K562 (cell line): ENCODE results near the gene SERTAD3. TPM values are rescaled to one million over a fixed set of nuclear protein-coding genes. Genes with fewer than 3 reads are reported as not detected.

Source experiments
- HNRNPH1 ChIP-seq: fragments of 200-400 bp; formaldehyde crosslinking; optimal IDR thresholded peaks from 2 replicates; pipeline ENCODE3; 2017; ENCODE audit warnings: low read depth, mild to moderate bottlenecking, low read length, moderate library complexity
- MNT ChIP-seq, 2 experiments: fragments of 450-650 bp; conservative IDR thresholded peaks; 2 replicates each; pipeline ENCODE4 v1.6.1; 2017; ENCODE audit warnings: mild to moderate bottlenecking in 2 of 2, moderate library complexity in 2 of 2
- NR4A1 ChIP-seq, 2 experiments: fragments of 250-450 bp in 1 of 2; fragments of 450-650 bp in 1 of 2; sonication (Bioruptor Pico) in 1 of 2; IDR thresholded peaks; 2 replicates each; pipeline versions ENCODE4 v1.4.0 to v1.6.1; 2016 to 2020; ENCODE audit warnings: mild to moderate bottlenecking in 2 of 2, missing compliant biosample characterization in 1 of 2, missing genetic modification characterization in 1 of 2, moderate library complexity in 1 of 2
- RHOXF2B ChIP-seq: fragments of 250-450 bp; sonication (Bioruptor Pico); conservative IDR thresholded peaks from 2 replicates; pipeline ENCODE4 v1.5.1; 2021
- SAFB2 ChIP-seq: fragments of 200-400 bp; formaldehyde crosslinking; IDR thresholded peaks from 2 replicates; pipeline ENCODE4 v1.6.1; 2018; ENCODE audit warnings: borderline replicate concordance, low read length, low read depth, moderate library complexity; ENCODE audit not compliant: severe bottlenecking
- SAP30 ChIP-seq: fragments of 200-600 bp; sonication (generic); IDR thresholded peaks from 2 replicates; pipeline ENCODE4 v1.6.1; 2012; ENCODE audit warnings: borderline replicate concordance, low read depth, mild to moderate bottlenecking, moderate library complexity, low read length, control low read depth, inconsistent platforms; ENCODE audit not compliant: insufficient read depth, poor library complexity, severe bottlenecking
- SRSF1 ChIP-seq: fragments of 200-400 bp; formaldehyde crosslinking; IDR thresholded peaks from 2 replicates; pipeline ENCODE4 v1.6.1; 2017; ENCODE audit warnings: mild to moderate bottlenecking, low read depth, low read length, moderate library complexity
- ZNF277 ChIP-seq: fragments of 250-450 bp; sonication (Bioruptor Pico); IDR thresholded peaks from 2 replicates; pipeline ENCODE4 v1.8.0; 2022; ENCODE audit warnings: inconsistent platforms, mild to moderate bottlenecking, moderate library complexity, borderline replicate concordance
- polyA plus RNA-seq, 8 experiments: library from polyadenylated mRNA; depleted of rRNA in 4 of 8; stranded (reverse) in 5 of 8; unstranded in 3 of 8; fragments of >200 nt; fragmentation: Nextera tagmentation in 2 of 8; fragmentation: Illumina TruSeq in 1 of 8; extraction: Ambion mirVana in 2 of 8; extraction: Trizol in 1 of 8; gene quantifications; 2 replicates each; pipeline versions ENCODE4 v1.2.1 to v1.2.3, GENCODE V29; 2011 to 2014; ENCODE audit warnings: inconsistent platforms in 1 of 8, missing spikeins in 1 of 8
- total RNA-seq, 7 experiments: library from RNA; depleted of rRNA in 6 of 7; stranded (reverse); fragments of >200 nt in 6 of 7; fragmentation: Illumina TruSeq in 2 of 7; extraction: Trizol in 2 of 7; gene quantifications; 2 replicates each; pipeline versions ENCODE4 v1.2.1 to v1.2.3, GENCODE V29; 2011 to 2021; ENCODE audit warnings: low replicate concordance in 1 of 7
- TF ChIP-seq, protein P1 (sequence below): fragments of 250-450 bp; sonication (Bioruptor Pico); IDR thresholded peaks from 2 replicates; pipeline ENCODE4 v1.4.0; 2020; ENCODE audit warnings: mild to moderate bottlenecking
- TF ChIP-seq, protein P2 (sequence below): conservative IDR thresholded peaks from 2 replicates; pipeline ENCODE4 v1.6.1; 2011; ENCODE audit warnings: low read depth, mild to moderate bottlenecking, low read length; ENCODE audit not compliant: control insufficient read depth
- TF ChIP-seq, protein P3 (sequence below): sonication (generic); formaldehyde crosslinking; IDR thresholded peaks from 2 replicates; pipeline ENCODE4 v1.8.0; 2023; ENCODE audit warnings: mild to moderate bottlenecking, missing genetic modification reagents
- TF ChIP-seq, protein P4 (sequence below): fragments of 450-650 bp; IDR thresholded peaks from 2 replicates; pipeline ENCODE4 v1.6.1; 2017; ENCODE audit warnings: mild to moderate bottlenecking, moderate library complexity

The SERTAD3 gene
- total and polyA plus RNA-seq, 9 of the 15 experiments (the other 6 are each of a cell fraction or from before 2014, with no cell fraction given), result 5.4 to 28.9 (median 17.5) TPM

DNA sequence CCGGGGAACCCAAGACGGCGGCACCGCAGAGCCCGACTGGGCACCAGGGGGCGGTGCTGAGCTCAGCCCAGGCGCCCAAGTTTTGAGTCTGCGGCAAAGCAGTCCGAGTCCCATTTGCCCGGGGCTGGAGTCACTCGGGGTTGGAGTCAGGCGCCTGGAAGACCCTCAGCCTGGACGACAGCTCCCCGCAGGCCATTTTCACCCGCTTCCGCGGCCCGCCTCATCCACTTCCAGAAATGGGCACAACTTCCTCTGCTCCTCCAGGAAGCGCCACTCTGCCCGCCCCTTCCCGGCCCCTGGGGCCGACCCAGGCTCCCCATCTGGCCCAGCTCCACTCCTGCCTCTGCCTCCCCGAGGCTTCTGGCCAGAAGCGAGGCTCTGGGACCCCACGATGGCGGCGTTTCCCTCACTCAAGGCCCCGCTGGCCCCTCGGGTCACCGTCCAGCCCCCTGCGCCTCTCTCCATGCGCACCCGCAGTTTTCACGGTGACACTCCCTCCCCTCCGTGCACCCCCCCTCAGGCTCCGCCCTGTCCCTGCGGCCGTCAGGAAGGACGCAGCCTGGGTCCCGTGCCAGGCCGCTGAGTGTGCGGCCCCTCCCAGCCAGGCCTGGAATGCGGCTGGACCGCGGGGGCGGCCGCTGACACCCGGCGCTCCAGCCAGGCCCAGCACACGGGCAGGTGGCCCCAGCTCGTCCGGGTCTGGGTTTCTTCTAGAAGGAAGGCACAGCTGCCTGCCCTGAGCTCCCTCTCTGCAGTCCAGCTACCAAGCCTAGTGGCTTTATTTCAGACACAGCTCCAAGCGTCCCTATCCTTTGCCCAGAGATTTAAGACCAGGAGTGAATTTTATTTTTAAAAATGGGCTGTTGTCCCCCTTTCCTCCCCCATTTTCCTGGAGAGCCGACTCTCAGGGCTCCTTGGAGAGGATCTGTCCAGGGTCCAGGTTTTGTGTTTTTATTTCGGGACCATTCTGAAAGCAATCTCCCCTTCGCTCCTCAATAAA is 23.1 kb downstream of the SERTAD3 start (continued):
- TF ChIP-seq, protein P1, sequence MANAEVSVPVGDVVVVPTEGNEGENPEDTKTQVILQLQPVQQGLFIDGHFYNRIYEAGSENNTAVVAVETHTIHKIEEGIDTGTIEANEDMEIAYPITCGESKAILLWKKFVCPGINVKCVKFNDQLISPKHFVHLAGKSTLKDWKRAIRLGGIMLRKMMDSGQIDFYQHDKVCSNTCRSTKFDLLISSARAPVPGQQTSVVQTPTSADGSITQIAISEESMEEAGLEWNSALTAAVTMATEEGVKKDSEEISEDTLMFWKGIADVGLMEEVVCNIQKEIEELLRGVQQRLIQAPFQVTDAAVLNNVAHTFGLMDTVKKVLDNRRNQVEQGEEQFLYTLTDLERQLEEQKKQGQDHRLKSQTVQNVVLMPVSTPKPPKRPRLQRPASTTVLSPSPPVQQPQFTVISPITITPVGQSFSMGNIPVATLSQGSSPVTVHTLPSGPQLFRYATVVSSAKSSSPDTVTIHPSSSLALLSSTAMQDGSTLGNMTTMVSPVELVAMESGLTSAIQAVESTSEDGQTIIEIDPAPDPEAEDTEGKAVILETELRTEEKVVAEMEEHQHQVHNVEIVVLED (CRISPR knock-in tag), result peak; percentile 73
- TF ChIP-seq, protein P2, sequence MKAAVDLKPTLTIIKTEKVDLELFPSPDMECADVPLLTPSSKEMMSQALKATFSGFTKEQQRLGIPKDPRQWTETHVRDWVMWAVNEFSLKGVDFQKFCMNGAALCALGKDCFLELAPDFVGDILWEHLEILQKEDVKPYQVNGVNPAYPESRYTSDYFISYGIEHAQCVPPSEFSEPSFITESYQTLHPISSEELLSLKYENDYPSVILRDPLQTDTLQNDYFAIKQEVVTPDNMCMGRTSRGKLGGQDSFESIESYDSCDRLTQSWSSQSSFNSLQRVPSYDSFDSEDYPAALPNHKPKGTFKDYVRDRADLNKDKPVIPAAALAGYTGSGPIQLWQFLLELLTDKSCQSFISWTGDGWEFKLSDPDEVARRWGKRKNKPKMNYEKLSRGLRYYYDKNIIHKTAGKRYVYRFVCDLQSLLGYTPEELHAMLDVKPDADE, result peak; percentile 10; the same call in 1 of the 2 replicates
- peak; percentile 75 to 90 for TF ChIP-seq MNT (conservative IDR thresholded peaks at IDR 0.05)
- 0 out of 2 replicates have a peak, but pooled peaks have one; percentile 70 for TF ChIP-seq RHOXF2B (CRISPR knock-in tag)
- TF ChIP-seq, protein P3, sequence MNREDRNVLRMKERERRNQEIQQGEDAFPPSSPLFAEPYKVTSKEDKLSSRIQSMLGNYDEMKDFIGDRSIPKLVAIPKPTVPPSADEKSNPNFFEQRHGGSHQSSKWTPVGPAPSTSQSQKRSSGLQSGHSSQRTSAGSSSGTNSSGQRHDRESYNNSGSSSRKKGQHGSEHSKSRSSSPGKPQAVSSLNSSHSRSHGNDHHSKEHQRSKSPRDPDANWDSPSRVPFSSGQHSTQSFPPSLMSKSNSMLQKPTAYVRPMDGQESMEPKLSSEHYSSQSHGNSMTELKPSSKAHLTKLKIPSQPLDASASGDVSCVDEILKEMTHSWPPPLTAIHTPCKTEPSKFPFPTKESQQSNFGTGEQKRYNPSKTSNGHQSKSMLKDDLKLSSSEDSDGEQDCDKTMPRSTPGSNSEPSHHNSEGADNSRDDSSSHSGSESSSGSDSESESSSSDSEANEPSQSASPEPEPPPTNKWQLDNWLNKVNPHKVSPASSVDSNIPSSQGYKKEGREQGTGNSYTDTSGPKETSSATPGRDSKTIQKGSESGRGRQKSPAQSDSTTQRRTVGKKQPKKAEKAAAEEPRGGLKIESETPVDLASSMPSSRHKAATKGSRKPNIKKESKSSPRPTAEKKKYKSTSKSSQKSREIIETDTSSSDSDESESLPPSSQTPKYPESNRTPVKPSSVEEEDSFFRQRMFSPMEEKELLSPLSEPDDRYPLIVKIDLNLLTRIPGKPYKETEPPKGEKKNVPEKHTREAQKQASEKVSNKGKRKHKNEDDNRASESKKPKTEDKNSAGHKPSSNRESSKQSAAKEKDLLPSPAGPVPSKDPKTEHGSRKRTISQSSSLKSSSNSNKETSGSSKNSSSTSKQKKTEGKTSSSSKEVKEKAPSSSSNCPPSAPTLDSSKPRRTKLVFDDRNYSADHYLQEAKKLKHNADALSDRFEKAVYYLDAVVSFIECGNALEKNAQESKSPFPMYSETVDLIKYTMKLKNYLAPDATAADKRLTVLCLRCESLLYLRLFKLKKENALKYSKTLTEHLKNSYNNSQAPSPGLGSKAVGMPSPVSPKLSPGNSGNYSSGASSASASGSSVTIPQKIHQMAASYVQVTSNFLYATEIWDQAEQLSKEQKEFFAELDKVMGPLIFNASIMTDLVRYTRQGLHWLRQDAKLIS (CRISPR knock-in tag), result peak; percentile 91
- TF ChIP-seq SAFB2, result no peak
- TF ChIP-seq SRSF1, result peak; percentile 39; the same call in 1 of the 2 replicates
- TF ChIP-seq NR4A1 (CRISPR knock-in tag; IDR thresholded peaks at IDR 0.05), result no peak
- 0 out of 2 replicates have a peak, but pooled peaks have one; percentile 60 for TF ChIP-seq NR4A1 (tag; IDR thresholded peaks at IDR 0.05)
- no peak for TF ChIP-seq HNRNPH1
- TF ChIP-seq SAP30, result peak; percentile 61
- TF ChIP-seq, protein P4, sequence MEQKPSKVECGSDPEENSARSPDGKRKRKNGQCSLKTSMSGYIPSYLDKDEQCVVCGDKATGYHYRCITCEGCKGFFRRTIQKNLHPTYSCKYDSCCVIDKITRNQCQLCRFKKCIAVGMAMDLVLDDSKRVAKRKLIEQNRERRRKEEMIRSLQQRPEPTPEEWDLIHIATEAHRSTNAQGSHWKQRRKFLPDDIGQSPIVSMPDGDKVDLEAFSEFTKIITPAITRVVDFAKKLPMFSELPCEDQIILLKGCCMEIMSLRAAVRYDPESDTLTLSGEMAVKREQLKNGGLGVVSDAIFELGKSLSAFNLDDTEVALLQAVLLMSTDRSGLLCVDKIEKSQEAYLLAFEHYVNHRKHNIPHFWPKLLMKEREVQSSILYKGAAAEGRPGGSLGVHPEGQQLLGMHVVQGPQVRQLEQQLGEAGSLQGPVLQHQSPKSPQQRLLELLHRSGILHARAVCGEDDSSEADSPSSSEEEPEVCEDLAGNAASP, result no peak
- TF ChIP-seq ZNF277 (CRISPR knock-in tag), result no peak
